NCI-H1048 (cell line): ENCODE data around the gene PAX6.

Experiments
- DNase-seq: peaks from one replicate; lab custom pipeline; 2025; lab: John Stamatoyannopoulos, UW

Gene PAX6

GRCh38 chr11:31798057-31798553 is 13.0 kb downstream of the PAX6 start:
- DNase-seq = no peak

GRCh38 chr11:31797190-31798056 is 13.7 kb downstream of the PAX6 start:
- no peak for DNase-seq

GRCh38 chr11:31796499-31797189 is 14.5 kb downstream of the PAX6 start:
- DNase-seq = no peak

GRCh38 chr11:31795706-31796498 is 15.2 kb downstream of the PAX6 start:
- no peak for DNase-seq

- no peak for DNase-seq
These were observed 16.6 kb downstream of the PAX6 start for GRCh38 chr11:31794548-31794947.

GRCh38 chr11:31793264-31793663 is 17.9 kb downstream of the PAX6 start:
- DNase-seq = no peak

- no peak for DNase-seq
These were observed 18.7 kb downstream of the PAX6 start for GRCh38 chr11:31792456-31792855.

- DNase-seq = no peak
These were observed 19.1 kb downstream of the PAX6 start for GRCh38 chr11:31792036-31792435.

- DNase-seq = no peak
These were observed 20.5 kb downstream of the PAX6 start for GRCh38 chr11:31790649-31791048.

GRCh38 chr11:31788085-31788484 is 23.0 kb downstream of the PAX6 start:
- DNase-seq = no peak

GRCh38 chr11:31786996-31787685 is 24.0 kb downstream of the PAX6 start:
- DNase-seq = no peak

- no peak for DNase-seq
These were observed 26.5 kb downstream of the PAX6 start for GRCh38 chr11:31784611-31785010.

- no peak for DNase-seq
These were observed 27.9 kb downstream of the PAX6 start for GRCh38 chr11:31783252-31783651.

- DNase-seq = no peak
These were observed 28.9 kb downstream of the PAX6 start for GRCh38 chr11:31782257-31782656.

GRCh38 chr11:31780480-31780971 is 30.6 kb downstream of the PAX6 start:
- no peak for DNase-seq

- no peak for DNase-seq
These were observed 31.0 kb downstream of the PAX6 start for GRCh38 chr11:31780078-31780477.

GRCh38 chr11:31779374-31779791 is 31.7 kb downstream of the PAX6 start:
- no peak for DNase-seq

GRCh38 chr11:31772412-31772811 is 38.7 kb downstream of the PAX6 start:
- DNase-seq = no peak

- DNase-seq = no peak
These were observed 41.0 kb downstream of the PAX6 start for GRCh38 chr11:31770011-31770700.

GRCh38 chr11:31768749-31769640 is 42.1 kb downstream of the PAX6 start:
- DNase-seq = no peak
